PC-3 (cell line): ENCODE results near the gene CLDN20. TPM values are rescaled to one million over a fixed set of nuclear protein-coding genes. Genes with fewer than 3 reads are reported as not detected.
A peak's percentile ranks its signal among the peaks of the same experiment; 100 is the strongest.

Source experiments
- ATAC-seq: fragments of 200-7000 bp; cut with Tn5 transposase; 2 replicates; pipeline ENCODE4 v1.9.1; 2020; ENCODE audit warnings: mild to moderate bottlenecking, moderate library complexity
- BruUV-seq: library from RNA; stranded (reverse); fragments of 400-500 nt; replicated peaks from 2 replicates; lab custom pipeline; 2021; lab: Mats Ljungman, UMichigan
- CTCF ChIA-PET: fragments of 300-600 bp; sonication (Branson Sonifier 250); formaldehyde crosslinking; loops from one replicate; lab custom pipeline; 2022; ENCODE audit warnings: antibody characterized with exemption; lab: Charles Lee
- POLR2A ChIA-PET: fragments of 300-600 bp; sonication (Branson Sonifier 250); formaldehyde crosslinking; loops from one replicate; lab custom pipeline; 2022; ENCODE audit warnings: antibody characterized with exemption; ENCODE audit not compliant: unreplicated experiment; lab: Charles Lee
- DNase-seq: peaks from one replicate; pipeline ENCODE4 v3.0.0-alpha.2; 2015
- H2AFZ ChIP-seq: fragments of 300-600 bp; sonication (generic); 2 replicates; pipeline ENCODE4 v1.6.0; 2016; ENCODE audit warnings: antibody characterized with exemption, low read length
- H3F3A ChIP-seq: fragments of 300-600 bp; sonication (generic); one replicate; pipeline ENCODE4 v1.6.0; 2017; ENCODE audit warnings: antibody characterized with exemption, low read length, control low read depth, mild to moderate bottlenecking; ENCODE audit not compliant: unreplicated experiment
- H3K27ac ChIP-seq: fragments of 300-600 bp; sonication (generic); 2 replicates; pipeline ENCODE4 v1.5.1; 2016; ENCODE audit warnings: mild to moderate bottlenecking, low read length
- H3K27me3 ChIP-seq: fragments of 300-600 bp; sonication (generic); 2 replicates; pipeline ENCODE4 v1.6.1; 2016; ENCODE audit warnings: low read length, mixed read lengths
- H3K36me3 ChIP-seq: fragments of 300-600 bp; sonication (generic); 2 replicates; pipeline ENCODE4 v1.6.1; 2016; ENCODE audit warnings: low read depth, mixed run types, low read length, mixed read lengths
- H3K4me1 ChIP-seq: fragments of 300-600 bp; sonication (generic); 2 replicates; pipeline ENCODE4 v1.5.1; 2016; ENCODE audit warnings: low read length; ENCODE audit not compliant: insufficient read depth
- H3K4me2 ChIP-seq: fragments of 300-600 bp; sonication (generic); 2 replicates; pipeline ENCODE4 v1.6.0; 2016; ENCODE audit warnings: low read length
- H3K4me3 ChIP-seq: fragments of 300-600 bp; sonication (generic); 2 replicates; pipeline ENCODE4 v1.5.1; 2016; ENCODE audit warnings: mild to moderate bottlenecking, low read length, mixed read lengths
- H3K79me2 ChIP-seq: fragments of 300-600 bp; sonication (generic); 2 replicates; pipeline ENCODE4 v1.6.1; 2017; ENCODE audit warnings: low read length, mixed read lengths
- H3K9ac ChIP-seq: fragments of 300-600 bp; sonication (generic); 2 replicates; pipeline ENCODE4 v1.6.0; 2016; ENCODE audit warnings: mild to moderate bottlenecking, low read length
- H3K9me2 ChIP-seq: fragments of 300-600 bp; sonication (generic); replicated peaks from 2 replicates; pipeline ENCODE4 v1.6.1; 2016; ENCODE audit warnings: mixed run types, low read length, mixed read lengths
- H3K9me3 ChIP-seq: fragments of 300-600 bp; sonication (generic); 2 replicates; pipeline ENCODE4 v1.6.1; 2016; ENCODE audit warnings: low read length, mixed read lengths
- H4K20me1 ChIP-seq: fragments of 300-600 bp; sonication (generic); 2 replicates; pipeline ENCODE4 v1.6.1; 2016; ENCODE audit warnings: low read length, mixed read lengths
- EZH2 ChIP-seq: fragments of 300-600 bp; sonication (generic); IDR thresholded peaks from one replicate; pipeline ENCODE4 v1.6.1; 2017; ENCODE audit warnings: antibody characterized with exemption, mild to moderate bottlenecking, low read length; ENCODE audit not compliant: unreplicated experiment
- EZH2phosphoT487 ChIP-seq: fragments of 300-600 bp; sonication (generic); IDR thresholded peaks from 2 replicates; pipeline ENCODE4 v1.6.1; 2018; ENCODE audit warnings: mild to moderate bottlenecking, antibody characterized with exemption, low read length, borderline replicate concordance
- intact Hi-C: fragments of 100-400 bp; cut with micrococcal nuclease; formaldehyde crosslinking; loops from 2 replicates; pipeline ENCODE4 v1.9.0; 2023
- total RNA-seq: library from RNA; depleted of rRNA; stranded (reverse); fragments of >200 nt; gene quantifications from 2 replicates; pipeline ENCODE4 v1.2.3, GENCODE V29; 2014
- TF ChIP-seq, protein P1 (sequence below): fragments of 300-600 bp; sonication (generic); conservative IDR thresholded peaks from 2 replicates; pipeline ENCODE4 v1.5.1; 2017; ENCODE audit warnings: antibody characterized with exemption, low read depth, mild to moderate bottlenecking, low read length

Gene CLDN20
- total RNA-seq, 1 experiment from 2014 or later = not detected

DNA sequence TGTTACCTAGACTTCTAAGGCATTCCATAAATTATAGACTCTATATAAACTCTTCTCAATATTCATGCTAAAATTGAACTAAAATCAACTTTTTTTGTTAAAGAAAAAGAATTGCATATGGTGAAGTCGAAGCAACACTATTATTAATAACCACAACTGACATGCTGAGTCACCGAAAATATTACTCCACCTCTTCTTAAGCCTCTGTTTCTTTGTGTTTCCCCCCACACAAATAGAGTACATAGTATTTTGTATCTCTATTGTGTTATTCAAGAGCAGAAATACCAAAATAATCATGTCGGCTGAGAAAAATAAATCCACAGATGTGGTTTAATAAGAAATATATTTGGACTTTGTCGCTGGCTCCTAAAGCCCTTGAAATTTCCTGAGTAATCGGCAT lies 26.7 kb downstream of the CLDN20 start:
- no peaks in the 10 kb centered on the region for H3K79me2 ChIP-seq
- H2AFZ ChIP-seq = no peak overlapping the region
- no peak overlapping the region for H3K4me2 ChIP-seq
- no peak for DNase-seq
- no peak overlapping the region for H3K27ac ChIP-seq
- no TSS peak for BruUV-seq
- TF ChIP-seq, protein P1, sequence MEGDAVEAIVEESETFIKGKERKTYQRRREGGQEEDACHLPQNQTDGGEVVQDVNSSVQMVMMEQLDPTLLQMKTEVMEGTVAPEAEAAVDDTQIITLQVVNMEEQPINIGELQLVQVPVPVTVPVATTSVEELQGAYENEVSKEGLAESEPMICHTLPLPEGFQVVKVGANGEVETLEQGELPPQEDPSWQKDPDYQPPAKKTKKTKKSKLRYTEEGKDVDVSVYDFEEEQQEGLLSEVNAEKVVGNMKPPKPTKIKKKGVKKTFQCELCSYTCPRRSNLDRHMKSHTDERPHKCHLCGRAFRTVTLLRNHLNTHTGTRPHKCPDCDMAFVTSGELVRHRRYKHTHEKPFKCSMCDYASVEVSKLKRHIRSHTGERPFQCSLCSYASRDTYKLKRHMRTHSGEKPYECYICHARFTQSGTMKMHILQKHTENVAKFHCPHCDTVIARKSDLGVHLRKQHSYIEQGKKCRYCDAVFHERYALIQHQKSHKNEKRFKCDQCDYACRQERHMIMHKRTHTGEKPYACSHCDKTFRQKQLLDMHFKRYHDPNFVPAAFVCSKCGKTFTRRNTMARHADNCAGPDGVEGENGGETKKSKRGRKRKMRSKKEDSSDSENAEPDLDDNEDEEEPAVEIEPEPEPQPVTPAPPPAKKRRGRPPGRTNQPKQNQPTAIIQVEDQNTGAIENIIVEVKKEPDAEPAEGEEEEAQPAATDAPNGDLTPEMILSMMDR = no peak
- no peak for TF ChIP-seq EZH2phosphoT487
- no peak for TF ChIP-seq EZH2
- H3K36me3 ChIP-seq = peaks cover 4% of the 10 kb centered on the region
- H3K4me3 ChIP-seq = no peak overlapping the region
- H4K20me1 ChIP-seq = no peaks in the 10 kb centered on the region
- H3F3A ChIP-seq = no peaks in the 10 kb centered on the region
- H3K9ac ChIP-seq = no peak overlapping the region
- H3K9me3 ChIP-seq = no peaks in the 10 kb centered on the region
- no peak for ATAC-seq
- ChIA-PET POLR2A (no interaction called here), CTCF (no interaction called here)
- intact Hi-C loops = no loop called here
- no peaks in the 10 kb centered on the region for H3K9me2 ChIP-seq
- H3K27me3 ChIP-seq = no peaks in the 10 kb centered on the region
- no peaks in the 10 kb centered on the region for H3K4me1 ChIP-seq

DNA sequence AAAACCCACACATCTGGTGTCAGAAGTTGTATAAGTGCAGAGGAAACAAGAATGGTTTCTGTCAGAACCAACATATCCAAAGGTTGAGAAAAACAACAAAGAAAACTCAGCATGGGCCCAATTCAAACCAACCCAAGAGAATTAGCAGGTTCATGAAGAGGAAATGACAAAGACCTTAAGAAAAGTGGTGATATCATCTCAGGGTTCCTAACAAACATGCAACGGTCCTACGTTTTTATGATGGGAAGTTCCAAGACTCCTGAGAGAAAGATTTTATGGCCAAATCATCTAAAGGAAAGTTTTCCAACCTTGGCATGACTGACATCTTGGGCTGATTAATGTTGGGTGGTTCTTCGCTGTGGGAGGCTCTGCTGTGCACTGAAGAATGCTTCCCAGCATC lies 27.5 kb downstream of the CLDN20 start:
- no peaks in the 10 kb centered on the region for H4K20me1 ChIP-seq
- H3K27me3 ChIP-seq = no peaks in the 10 kb centered on the region
- no peak overlapping the region for H3K9ac ChIP-seq
- peaks cover 4% of the 10 kb centered on the region for H3K36me3 ChIP-seq
- CTCF ChIA-PET = no interaction called here
- no peaks in the 10 kb centered on the region for H3K9me2 ChIP-seq
- no peak overlapping the region for H3K4me2 ChIP-seq
- no peaks in the 10 kb centered on the region for H3F3A ChIP-seq
- ATAC-seq (no peak), DNase-seq (no peak)
- H3K79me2 ChIP-seq = no peaks in the 10 kb centered on the region
- no TSS peak for BruUV-seq
- no peaks in the 10 kb centered on the region for H3K9me3 ChIP-seq
- no peaks in the 10 kb centered on the region for H3K4me1 ChIP-seq
- no peak overlapping the region for H3K27ac ChIP-seq
- H3K4me3 ChIP-seq = no peak overlapping the region
- intact Hi-C loops = no loop called here
- no peak overlapping the region for H2AFZ ChIP-seq
- POLR2A ChIA-PET = no interaction called here
- no peak for TF ChIP-seq EZH2
- no peak for TF ChIP-seq EZH2phosphoT487
- TF ChIP-seq, protein P1 = no peak

DNA sequence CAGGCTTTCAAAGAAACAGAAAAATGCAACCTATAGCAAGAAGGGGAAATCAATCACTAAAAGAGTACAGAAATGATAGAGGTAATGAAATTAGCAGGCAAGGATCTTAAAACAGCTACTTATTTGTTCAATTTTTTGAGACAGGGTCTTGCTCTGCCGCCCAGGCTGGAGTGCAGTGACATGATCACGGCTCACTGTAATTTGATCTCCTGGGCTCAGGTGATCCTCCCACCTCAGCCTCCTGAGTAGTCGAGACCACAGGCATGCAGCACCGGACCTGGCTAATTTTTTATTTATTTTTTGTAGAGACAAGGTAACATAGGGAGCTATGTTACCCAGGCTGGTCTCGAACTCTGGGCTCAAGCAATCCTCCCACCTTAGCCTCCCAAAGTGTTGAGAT lies 28.9 kb downstream of the CLDN20 start:
- no peak overlapping the region for H3K4me3 ChIP-seq
- no peaks in the 10 kb centered on the region for H3K27me3 ChIP-seq
- peaks cover 14% of the 10 kb centered on the region for H3K36me3 ChIP-seq
- DNase-seq (peak; percentile 12), ATAC-seq (no peak)
- no peaks in the 10 kb centered on the region for H3K9me3 ChIP-seq
- H2AFZ ChIP-seq = no peak overlapping the region
- no peak overlapping the region for H3K9ac ChIP-seq
- BruUV-seq = no TSS peak
- no peaks in the 10 kb centered on the region for H3K9me2 ChIP-seq
- no peaks in the 10 kb centered on the region for H4K20me1 ChIP-seq
- intact Hi-C loops = no loop called here
- CTCF ChIA-PET = no interaction called here
- no peak overlapping the region for H3K4me2 ChIP-seq
- no peak overlapping the region for H3K27ac ChIP-seq
- no peaks in the 10 kb centered on the region for H3K4me1 ChIP-seq
- POLR2A ChIA-PET = no interaction called here
- H3F3A ChIP-seq = no peaks in the 10 kb centered on the region
- TF ChIP-seq, protein P1 = no peak
- TF ChIP-seq EZH2 (no peak), EZH2phosphoT487 (no peak)
- H3K79me2 ChIP-seq = no peaks in the 10 kb centered on the region
